ENCODE results near the gene DCAF4.

DCAF4 gene

GRCh38 chr14:72986214-72986613 is 60.0 kb downstream of the DCAF4 start:
- CTCF ChIA-PET = interaction anchor here (0.6 kb wide), 1 partner anchor 8 kb away, joined by 4 read pairs; no protein-coding TSS in a partner anchor
- no peak overlapping the region for H3K27ac ChIP-seq
- no peak for TF ChIP-seq CTCF (conservative IDR thresholded peaks at IDR 0.05; ENCODE audit: low read depth)
- no peak for DNase-seq (ENCODE audit: low spot score)
- POLR2A ChIA-PET (ENCODE audit: low non-redundant PET) = no interaction called here

- no peak for TF ChIP-seq CTCF (conservative IDR thresholded peaks at IDR 0.05; ENCODE audit: low read depth)
- no peak overlapping the region for H3K27ac ChIP-seq
- POLR2A ChIA-PET (ENCODE audit: low non-redundant PET) = no interaction called here
- CTCF ChIA-PET = interaction anchor here (0.6 kb wide), 2 partner anchors 7 to 77 kb away, joined by 4 to 5 read pairs; no protein-coding TSS in a partner anchor
- no peak for DNase-seq (ENCODE audit: low spot score)
Measured at GRCh38 chr14:72986857-72987256, 60.6 kb downstream of the DCAF4 start.

GRCh38 chr14:72990171-72990570 is 63.9 kb downstream of the DCAF4 start:
- ChIA-PET POLR2A (ENCODE audit: low non-redundant PET) (no interaction called here), CTCF (interaction anchor here (0.6 kb wide), 1 partner anchor 482 kb away, joined by 5 read pairs; no protein-coding TSS in a partner anchor)
- no peak overlapping the region for H3K27ac ChIP-seq
- no peak for DNase-seq (ENCODE audit: low spot score)
- no peak for TF ChIP-seq CTCF (conservative IDR thresholded peaks at IDR 0.05; ENCODE audit: low read depth)

GRCh38 chr14:72996916-72997315 is 70.7 kb downstream of the DCAF4 start:
- ChIA-PET POLR2A (ENCODE audit: low non-redundant PET) (no interaction called here), CTCF (interaction anchor here (0.7 kb wide), 1 partner anchor 29 kb away, joined by 6 read pairs; no protein-coding TSS in a partner anchor)
- TF ChIP-seq CTCF (conservative IDR thresholded peaks at IDR 0.05; ENCODE audit: low read depth) = no peak
- no peak for DNase-seq (ENCODE audit: low spot score)
- no peak overlapping the region for H3K27ac ChIP-seq

- no peak overlapping the region for H3K27ac ChIP-seq
- DNase-seq (ENCODE audit: low spot score) = no peak
- ChIA-PET CTCF (interaction anchor here (0.6 to 0.7 kb wide), 2 partner anchors 47 to 1442 kb away, joined by 3 read pairs; no protein-coding TSS in a partner anchor), POLR2A (ENCODE audit: low non-redundant PET) (no interaction called here)
- no peak for TF ChIP-seq CTCF (conservative IDR thresholded peaks at IDR 0.05; ENCODE audit: low read depth)
Measured at GRCh38 chr14:72998252-72998903, 72.1 kb downstream of the DCAF4 start.

GRCh38 chr14:72999316-72999715 is 73.1 kb downstream of the DCAF4 start:
- DNase-seq (ENCODE audit: low spot score) = no peak
- ChIA-PET CTCF (no interaction called here), POLR2A (ENCODE audit: low non-redundant PET) (no interaction called here)
- TF ChIP-seq CTCF (conservative IDR thresholded peaks at IDR 0.05; ENCODE audit: low read depth) = no peak
- H3K27ac ChIP-seq = no peak overlapping the region
